Fibroblast of villous mesenchyme (primary cell): Measurements from ENCODE around the gene AHCYL1. TPM values are rescaled to one million over a fixed set of nuclear protein-coding genes. Genes with fewer than 3 reads are reported as not detected.

Experiments used
- DNase-seq: peaks from one replicate; pipeline ENCODE4 v3.0.0-alpha.2; 2010; ENCODE audit warnings: low read depth
- H3K4me3 ChIP-seq: 2 replicates; pipeline ENCODE4 v1.5.1; 2011; ENCODE audit warnings: low read depth, mild to moderate bottlenecking, low read length
- CTCF ChIP-seq: IDR thresholded peaks from 2 replicates; pipeline ENCODE4 v1.5.1; 2012; ENCODE audit warnings: low read depth, mild to moderate bottlenecking, low read length; ENCODE audit not compliant: insufficient read depth
- total RNA-seq: library from RNA; depleted of rRNA; stranded (reverse); fragments of >200 nt; gene quantifications from 2 replicates; pipeline ENCODE4 v1.2.3, GENCODE V29; 2012

The AHCYL1 gene
- total RNA-seq, 1 donor: 66.9 TPM

- H3K4me3 ChIP-seq: no peak overlapping the region
- TF ChIP-seq CTCF: peak; percentile 29
- peak; percentile 82 for DNase-seq
Measured at GRCh38 chr1:109959974-109960744, 24.4 kb upstream of the AHCYL1 start.

- no peak overlapping the region for H3K4me3 ChIP-seq
- no peak for TF ChIP-seq CTCF
- no peak for DNase-seq
Measured at GRCh38 chr1:109960745-109961094, 23.8 kb upstream of the AHCYL1 start.

GRCh38 chr1:109963864-109964263 is 20.7 kb upstream of the AHCYL1 start:
- no peak for TF ChIP-seq CTCF
- no peak overlapping the region for H3K4me3 ChIP-seq
- no peak for DNase-seq

GRCh38 chr1:109969146-109969829 is 15.3 kb upstream of the AHCYL1 start:
- peak; percentile 47 for DNase-seq

GRCh38 chr1:109969907-109970306 is 14.7 kb upstream of the AHCYL1 start:
- TF ChIP-seq CTCF: no peak
- H3K4me3 ChIP-seq: no peak overlapping the region
- DNase-seq: no peak

More at GRCh38 chr1:109969146-109969829, 15.3 kb upstream of the AHCYL1 start:
- TF ChIP-seq CTCF: no peak
- H3K4me3 ChIP-seq: no peak overlapping the region

- no peak for TF ChIP-seq CTCF
- DNase-seq: no peak
Measured at GRCh38 chr1:109971559-109971958, 13.0 kb upstream of the AHCYL1 start.

More at GRCh38 chr1:109971559-109971958, 13.0 kb upstream of the AHCYL1 start:
- H3K4me3 ChIP-seq: no peak overlapping the region
